Skeletal muscle tissue (tissue), 4 donors: Measurements from ENCODE around the gene RHOT2. TPM values are rescaled to one million over a fixed set of nuclear protein-coding genes. Genes with fewer than 3 reads are reported as not detected.
A peak's percentile ranks its signal among the peaks of the same experiment; 100 is the strongest.
"Not testable (repeated sequence)": the region's sequence is repeated elsewhere in the genome, so short reads cannot be mapped to it uniquely, and the experiment has no call there.

Experiments used
- H3K27ac ChIP-seq: one replicate; pipeline ENCODE4 v1.7.0; 2013; ENCODE audit warnings: mild to moderate bottlenecking, low read depth, low read length, inconsistent platforms
- H3K27me3 ChIP-seq, 3 donors: one replicate each; pipeline ENCODE4 v1.7.0; 2013; ENCODE audit warnings: low read length in 3 of 3; ENCODE audit not compliant: control insufficient read depth in 3 of 3, insufficient read depth in 3 of 3
- H3K36me3 ChIP-seq, 3 donors: one replicate each; pipeline ENCODE4 v1.7.0; 2013; ENCODE audit warnings: low read length in 3 of 3; ENCODE audit not compliant: control insufficient read depth in 3 of 3, insufficient read depth in 3 of 3
- H3K4me1 ChIP-seq, 3 donors: one replicate each; pipeline ENCODE4 v1.7.0; 2013; ENCODE audit warnings: low read length in 3 of 3, mild to moderate bottlenecking in 3 of 3; ENCODE audit not compliant: control insufficient read depth in 3 of 3, insufficient read depth in 3 of 3
- H3K4me3 ChIP-seq, 3 donors: one replicate each; pipeline ENCODE4 v1.7.0; 2013; ENCODE audit warnings: low read length in 3 of 3
- H3K9ac ChIP-seq, 3 donors: one replicate each; pipeline ENCODE4 v1.7.0; 2013; ENCODE audit warnings: low read length in 3 of 3, mild to moderate bottlenecking in 3 of 3, moderate library complexity in 2 of 3, low read depth in 1 of 3
- H3K9me3 ChIP-seq, 3 donors: one replicate each; pipeline ENCODE4 v1.7.0; 2013; ENCODE audit warnings: low read length in 3 of 3; ENCODE audit not compliant: control insufficient read depth in 3 of 3
- total RNA-seq: library from RNA; depleted of rRNA; stranded (reverse); fragments of >200 nt; gene quantifications from one replicate; pipeline ENCODE4 v1.2.3, GENCODE V29; 2014
- donor health status: Osteomylitis.

RHOT2 gene
- total RNA-seq, 1 donor from 2014 or later = 14.1 TPM

DNA sequence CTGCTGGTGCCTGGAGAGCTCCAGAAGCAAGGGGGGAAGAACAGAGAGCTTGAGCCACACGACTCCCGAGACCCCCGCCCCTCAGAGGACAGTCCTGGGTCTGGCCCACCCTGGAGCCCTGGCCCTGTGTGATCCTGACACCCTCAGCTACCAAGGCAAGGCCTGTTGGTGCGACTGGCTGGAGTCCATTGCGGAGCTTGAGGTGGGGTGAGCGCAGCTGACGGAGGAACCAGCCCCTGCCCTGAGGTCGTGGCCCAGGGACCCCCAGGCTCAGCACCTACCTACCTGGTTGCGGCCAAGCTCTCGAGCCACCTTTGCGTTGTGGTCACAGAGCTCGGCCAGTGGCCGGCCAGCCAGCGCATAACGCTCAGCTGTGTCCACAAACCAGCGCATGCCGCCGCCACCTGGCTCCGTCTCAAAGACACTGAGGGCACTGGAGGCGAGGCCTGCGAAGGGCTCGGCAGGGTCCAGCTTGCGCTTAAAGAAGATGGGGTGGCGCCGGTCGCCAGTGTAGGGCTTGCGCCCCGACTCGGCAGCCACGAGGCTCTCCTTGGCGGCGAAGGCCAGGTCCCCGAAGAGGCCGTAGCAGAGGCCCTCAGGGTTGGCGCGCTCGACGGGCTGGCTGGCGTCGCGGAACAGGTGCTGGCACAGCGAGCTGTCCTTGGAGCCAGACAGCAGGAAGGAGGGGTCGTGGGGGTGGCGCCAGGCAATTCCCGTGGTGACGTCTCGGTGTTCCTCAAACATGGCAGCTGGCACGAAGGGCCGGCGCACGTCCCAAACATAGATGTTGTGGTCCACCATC is 18.7 kb downstream of the RHOT2 start:
- Histone ChIP-seq H3K27ac (no peak overlapping the region), H3K9ac (no peak overlapping the region), H3K4me3 (no peak overlapping the region), H3K27me3 (peaks cover 3 to 7% (median 5%) of the 10 kb centered on the region in 3 donors), H3K36me3 (peaks cover 19 to 36% (median 25%) of the 10 kb centered on the region in 3 donors), H3K9me3 (no peaks in the 10 kb centered on the region), H3K4me1 (peaks cover 49 to 79% (median 50%) of the 10 kb centered on the region in 3 donors)

DNA sequence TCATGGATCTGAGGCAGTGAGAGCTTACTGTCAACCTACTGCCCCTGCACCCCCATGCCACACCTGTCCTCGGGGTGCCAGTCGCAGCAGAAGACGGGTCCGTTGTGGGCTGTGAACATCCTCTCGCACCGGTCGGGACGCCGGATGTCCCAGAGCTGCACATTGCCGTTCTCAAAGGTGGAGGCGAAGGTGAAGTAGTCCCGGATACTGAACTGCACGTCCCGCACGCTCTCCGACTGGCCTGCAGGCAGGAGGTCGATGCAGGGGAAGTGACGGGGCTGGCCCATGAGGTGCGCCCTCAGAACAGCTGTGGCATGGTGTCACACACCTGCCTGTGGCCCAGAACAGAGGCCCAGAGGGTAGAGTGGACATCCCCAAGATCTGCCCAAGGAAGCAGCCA is 19.6 kb downstream of the RHOT2 start:
- Histone ChIP-seq H3K9me3 (no peaks in the 10 kb centered on the region), H3K27me3 (peaks cover 10 to 13% (median 10%) of the 10 kb centered on the region in 3 donors), H3K9ac (no peak overlapping the region), H3K36me3 (peaks cover 11 to 27% (median 17%) of the 10 kb centered on the region in 3 donors), H3K27ac (no peak overlapping the region), H3K4me1 (peaks cover 41 to 70% (median 42%) of the 10 kb centered on the region in 3 donors), H3K4me3 (no peak overlapping the region)

DNA sequence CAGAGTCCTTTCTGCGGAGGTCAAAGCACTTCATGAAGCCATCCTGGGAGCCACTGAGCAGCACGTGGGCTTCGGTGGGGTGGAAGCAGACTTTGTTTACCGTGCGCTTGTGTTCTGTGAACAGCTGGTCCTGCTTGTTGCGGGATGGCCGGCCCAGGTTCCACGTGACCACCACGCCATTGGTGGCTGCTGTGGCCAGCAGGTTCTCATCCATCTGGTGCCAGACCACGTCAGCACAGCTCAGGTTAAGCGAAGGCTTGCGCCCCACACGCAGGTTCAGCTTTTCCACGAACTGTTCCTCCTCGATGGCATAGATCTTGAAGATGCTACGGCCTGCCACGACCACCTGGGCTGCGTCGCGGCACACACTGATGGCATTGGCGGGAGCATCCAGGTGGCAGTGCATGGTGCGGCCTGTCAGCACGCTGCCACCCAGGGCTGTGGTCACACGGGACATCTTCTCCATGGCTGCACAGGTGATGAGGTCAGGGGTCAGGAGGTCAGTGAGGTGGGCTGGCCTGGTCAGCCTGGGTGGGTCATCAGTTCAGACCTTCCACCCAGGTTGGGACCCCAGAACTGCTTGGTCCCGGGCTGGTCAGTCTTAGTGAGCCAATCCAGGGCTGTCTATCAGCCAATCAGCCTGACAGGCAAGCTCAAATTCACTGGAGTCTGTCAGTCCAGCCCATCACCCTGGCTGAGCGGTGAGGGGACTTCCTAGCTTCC is 21.4 kb downstream of the RHOT2 start:
- Histone ChIP-seq H3K4me1 (peaks cover 28 to 56% (median 30%) of the 10 kb centered on the region in 3 donors), H3K9ac (peak overlapping the region; percentile 74 to 96 (median 93)), H3K9me3 (no peaks in the 10 kb centered on the region), H3K4me3 (peak overlapping the region; percentile 72 to 93 (median 89)), H3K27ac (peak overlapping the region; percentile 76), H3K27me3 (peaks cover 24 to 32% (median 27%) of the 10 kb centered on the region in 3 donors), H3K36me3 (peaks cover 6 to 19% (median 7%) of the 10 kb centered on the region in 3 donors)

DNA sequence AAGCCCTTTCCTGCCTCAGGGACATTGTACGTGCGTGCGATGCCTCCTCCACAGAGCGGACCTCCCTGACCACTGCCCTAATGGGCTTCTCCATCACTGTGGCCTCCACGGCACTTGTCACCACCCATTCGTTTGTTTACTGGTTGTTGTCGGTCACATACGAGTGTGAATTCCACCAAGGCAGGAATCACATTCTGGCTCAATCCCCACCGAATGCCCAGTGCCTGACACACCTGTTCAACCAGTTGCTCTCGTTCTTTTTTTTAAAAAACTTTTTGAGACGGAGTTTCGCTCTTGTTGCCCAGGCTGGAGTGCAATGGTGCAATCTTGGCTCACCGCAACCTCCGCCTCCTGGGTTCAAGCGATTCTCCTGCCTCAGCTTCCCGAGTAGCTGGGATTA is 23.3 kb downstream of the RHOT2 start:
- not testable (repeated sequence) for H3K27ac ChIP-seq, H3K9me3 ChIP-seq, H3K9ac ChIP-seq
- Histone ChIP-seq H3K4me1 (peaks cover 19 to 45% (median 33%) of the 10 kb centered on the region in 3 donors), H3K36me3 (peaks cover 4 to 14% (median 6%) of the 10 kb centered on the region in 3 donors), H3K27me3 (peaks cover 39 to 45% (median 44%) of the 10 kb centered on the region in 3 donors), H3K4me3 (peak overlapping the region in 1 of 3 donors; percentile 72)

DNA sequence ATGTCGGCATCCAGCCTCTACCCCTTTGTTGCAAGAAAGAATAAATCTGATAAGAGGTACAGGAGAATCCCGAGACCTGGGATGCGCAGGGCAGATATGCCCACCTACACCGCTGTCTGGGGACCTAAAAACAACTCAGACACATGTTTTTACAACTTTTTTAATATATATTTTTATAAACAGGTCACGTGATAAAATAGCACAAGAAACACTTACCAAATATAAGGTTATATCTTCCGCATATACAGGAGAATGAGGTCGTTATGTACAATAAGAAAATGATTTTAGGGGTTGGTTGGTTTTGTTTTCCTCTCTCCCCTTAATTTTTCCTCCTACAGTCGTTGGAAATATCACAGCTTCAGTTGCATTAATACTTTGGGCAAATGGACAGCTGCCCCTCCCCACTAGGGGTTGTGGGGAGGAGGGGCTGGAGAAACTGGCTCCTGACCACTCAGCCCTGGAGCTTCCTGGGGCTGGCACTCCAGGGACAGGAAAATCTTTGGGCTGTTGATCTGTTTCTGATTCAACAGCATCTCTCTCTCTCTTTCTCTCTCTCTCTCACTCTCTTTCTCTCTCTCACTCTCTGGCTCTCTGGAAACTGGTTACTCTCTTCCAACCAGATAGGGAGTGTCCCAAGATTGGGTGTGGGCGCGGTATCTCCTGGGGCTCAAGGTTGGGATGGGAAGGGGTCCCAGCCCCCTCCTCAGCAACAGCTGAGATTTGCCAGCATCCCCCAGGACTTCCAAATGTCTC is 24.6 kb downstream of the RHOT2 start:
- H3K36me3 ChIP-seq = peaks cover 0 to 4% (median 2%) of the 10 kb centered on the region in 3 donors
- no peak overlapping the region for H3K4me3 ChIP-seq
- peaks cover 44 to 52% (median 52%) of the 10 kb centered on the region in 3 donors for H3K27me3 ChIP-seq
- H3K9me3 ChIP-seq = no peaks in the 10 kb centered on the region
- no peak overlapping the region for H3K9ac ChIP-seq
- peaks cover 19 to 34% (median 33%) of the 10 kb centered on the region in 3 donors for H3K4me1 ChIP-seq
- H3K27ac ChIP-seq = no peak overlapping the region

DNA sequence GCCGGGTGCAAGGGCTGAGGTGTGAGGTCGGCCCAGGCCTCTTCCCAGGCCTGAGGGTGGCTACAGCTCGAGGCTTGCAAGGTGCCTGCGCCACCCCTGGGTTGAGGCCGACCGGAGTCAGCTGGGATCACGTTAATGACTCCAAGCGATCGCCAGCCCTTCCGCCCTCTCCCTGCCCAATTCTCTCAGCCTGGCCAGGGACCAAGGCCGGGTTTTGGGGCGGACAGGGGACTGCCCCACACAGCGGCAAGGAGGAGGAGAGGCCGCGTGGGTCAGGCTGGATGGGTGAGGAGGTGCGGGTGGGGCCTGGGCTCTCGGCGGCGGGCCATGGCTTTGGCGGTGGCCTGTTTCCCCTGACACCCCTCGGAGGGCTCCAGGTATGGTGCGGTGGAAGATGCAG is 25.4 kb downstream of the RHOT2 start:
- peaks cover 19 to 33% (median 27%) of the 10 kb centered on the region in 3 donors for H3K4me1 ChIP-seq
- no peaks in the 10 kb centered on the region for H3K9me3 ChIP-seq
- H3K36me3 ChIP-seq = no peaks in the 10 kb centered on the region
- H3K27ac ChIP-seq = no peak overlapping the region
- H3K9ac ChIP-seq = no peak overlapping the region
- H3K27me3 ChIP-seq = peaks cover 47 to 58% (median 54%) of the 10 kb centered on the region in 3 donors
- no peak overlapping the region for H3K4me3 ChIP-seq

DNA sequence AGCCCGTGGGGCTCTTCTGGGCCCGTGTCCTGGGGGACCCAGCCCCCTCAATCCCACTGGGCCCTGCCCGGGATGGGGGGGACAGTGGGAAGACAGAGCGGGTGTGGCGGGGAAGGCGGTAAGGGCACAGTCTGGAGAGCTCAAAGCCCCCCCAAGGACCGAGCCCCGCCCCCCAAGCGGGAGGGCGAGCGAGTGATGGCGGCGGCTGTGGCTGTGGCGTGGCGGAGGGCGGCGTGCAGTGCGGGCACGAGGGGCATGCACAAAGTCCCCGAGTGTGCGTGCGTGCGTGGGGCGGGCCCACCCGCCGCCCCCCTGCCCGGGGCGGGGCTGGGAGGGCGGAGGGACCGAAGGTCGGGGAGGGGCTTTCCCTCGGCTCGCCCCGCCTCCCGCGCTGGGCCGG is 25.8 kb downstream of the RHOT2 start:
- Histone ChIP-seq H3K4me3 (no peak overlapping the region), H3K27me3 (peaks cover 48 to 60% (median 56%) of the 10 kb centered on the region in 3 donors), H3K36me3 (no peaks in the 10 kb centered on the region)

DNA sequence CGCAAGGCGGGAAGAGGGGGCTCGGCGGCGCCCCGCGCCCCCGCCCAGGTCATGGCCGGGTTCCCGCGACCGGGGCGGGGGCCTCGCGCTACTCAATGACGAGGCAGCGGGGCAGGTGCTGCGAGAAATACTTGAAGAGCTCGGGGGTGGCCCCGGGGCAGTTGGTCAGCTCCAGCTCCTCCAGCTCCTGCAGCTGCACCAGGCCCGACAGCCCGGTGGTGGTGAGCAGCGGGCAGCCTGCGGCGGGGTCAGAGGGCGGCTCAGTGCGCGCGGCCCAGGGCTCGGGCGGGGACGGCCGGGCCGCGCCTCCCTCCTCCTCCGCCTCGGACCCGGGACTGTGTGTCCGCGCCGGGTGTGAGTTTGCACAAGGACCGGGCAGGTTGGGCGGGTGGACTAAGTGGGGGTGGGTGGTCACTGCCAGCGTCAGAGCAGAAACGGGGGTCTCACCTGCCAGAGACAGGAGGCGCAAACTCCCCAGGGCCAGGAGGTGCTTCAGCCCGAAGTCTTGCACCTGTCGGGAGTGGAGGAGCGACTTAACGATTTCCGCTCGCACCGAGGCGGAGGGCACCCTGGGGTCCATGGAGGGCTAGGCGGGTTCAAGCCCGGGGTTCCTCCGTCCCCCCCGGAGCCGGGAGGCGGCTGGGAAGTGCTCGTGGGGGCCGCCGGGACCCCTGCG is 26.4 kb downstream of the RHOT2 start:
- no peaks in the 10 kb centered on the region for H3K36me3 ChIP-seq
- H3K9me3 ChIP-seq = no peaks in the 10 kb centered on the region
- no peak overlapping the region for H3K9ac ChIP-seq
- peaks cover 9 to 23% (median 18%) of the 10 kb centered on the region in 3 donors for H3K4me1 ChIP-seq
- no peak overlapping the region for H3K4me3 ChIP-seq
- peaks cover 53 to 66% (median 60%) of the 10 kb centered on the region in 3 donors for H3K27me3 ChIP-seq
- no peak overlapping the region for H3K27ac ChIP-seq

More for the DNA sequence above, 25.8 kb downstream of the RHOT2 start:
- no peak overlapping the region for H3K9ac ChIP-seq
- H3K27ac ChIP-seq = no peak overlapping the region
- H3K9me3 ChIP-seq = no peaks in the 10 kb centered on the region
- H3K4me1 ChIP-seq = peaks cover 15 to 29% (median 23%) of the 10 kb centered on the region in 3 donors

DNA sequence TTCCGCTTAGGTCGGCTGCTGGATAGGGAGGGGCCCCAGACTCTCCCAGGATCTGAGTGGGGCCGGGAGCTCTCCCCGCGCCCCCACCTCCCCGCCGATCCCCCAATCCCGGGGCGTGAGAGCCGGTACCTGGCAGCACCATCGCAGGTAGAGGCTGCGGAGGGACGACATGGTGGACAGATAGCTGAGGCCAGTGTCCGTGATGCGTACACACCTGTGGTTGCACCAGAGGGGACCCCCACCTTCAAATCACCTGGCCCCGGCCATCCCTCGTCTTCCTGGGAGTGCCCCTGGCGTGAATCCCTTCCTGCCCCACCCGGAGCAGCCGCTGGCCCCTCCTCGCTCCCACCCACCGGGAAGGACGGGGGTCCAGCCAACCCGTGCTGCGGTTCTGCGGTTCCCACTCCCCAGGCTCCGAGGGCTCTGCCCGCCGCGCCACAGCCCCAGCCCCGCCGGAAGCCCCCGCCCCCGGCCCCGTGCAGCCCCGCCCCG is 27.0 kb downstream of the RHOT2 start:
- no peak overlapping the region for H3K4me3 ChIP-seq
- peaks cover 58 to 71% (median 64%) of the 10 kb centered on the region in 3 donors for H3K27me3 ChIP-seq
- H3K9me3 ChIP-seq = no peaks in the 10 kb centered on the region

More for the DNA sequence above, 27.0 kb downstream of the RHOT2 start:
- Histone ChIP-seq H3K4me1 (peaks cover 4 to 17% (median 13%) of the 10 kb centered on the region in 3 donors), H3K9ac (no peak overlapping the region), H3K27ac (no peak overlapping the region), H3K36me3 (no peaks in the 10 kb centered on the region)
